IgD-negative memory B cell (primary cell): Measurements from ENCODE around the gene GDF2. TPM values are rescaled to one million over a fixed set of nuclear protein-coding genes. Genes with fewer than 3 reads are reported as not detected.

Source experiments
- H3K27ac Mint-ChIP-seq, 3 donors: one replicate each; pipeline ENCODE4 v1.8.0; 2020 to 2022; ENCODE audit warnings: mild to moderate bottlenecking in 3 of 3, mixed read lengths in 3 of 3, moderate library complexity in 1 of 3
- H3K27me3 Mint-ChIP-seq: one replicate; pipeline ENCODE4 v1.8.0; 2021; ENCODE audit warnings: mixed read lengths
- H3K36me3 Mint-ChIP-seq: one replicate; pipeline ENCODE4 v1.8.0; 2020; ENCODE audit warnings: mild to moderate bottlenecking, mixed read lengths
- H3K4me1 Mint-ChIP-seq, 3 donors: one replicate each; pipeline ENCODE4 v1.8.0; 2020 to 2022; ENCODE audit warnings: mixed read lengths in 3 of 3, mild to moderate bottlenecking in 1 of 3
- H3K4me3 Mint-ChIP-seq, 4 donors: one replicate each; pipeline ENCODE4 v1.8.0; 2020 to 2022; ENCODE audit warnings: mild to moderate bottlenecking in 4 of 4, mixed read lengths in 4 of 4, moderate library complexity in 3 of 4
- H3K9me3 Mint-ChIP-seq, 3 donors: one replicate each; pipeline ENCODE4 v1.8.0; 2020 to 2021; ENCODE audit warnings: mixed read lengths in 3 of 3, mild to moderate bottlenecking in 1 of 3
- polyA plus RNA-seq: library from polyadenylated mRNA; unstranded; fragments of 300-500 nt; fragmentation: Illumina TruSeq; gene quantifications from one replicate; pipeline ENCODE4 v1.2.3, GENCODE V29; 2021

GDF2 gene
- polyA plus RNA-seq, 1 donor from 2014 or later: not detected

DNA sequence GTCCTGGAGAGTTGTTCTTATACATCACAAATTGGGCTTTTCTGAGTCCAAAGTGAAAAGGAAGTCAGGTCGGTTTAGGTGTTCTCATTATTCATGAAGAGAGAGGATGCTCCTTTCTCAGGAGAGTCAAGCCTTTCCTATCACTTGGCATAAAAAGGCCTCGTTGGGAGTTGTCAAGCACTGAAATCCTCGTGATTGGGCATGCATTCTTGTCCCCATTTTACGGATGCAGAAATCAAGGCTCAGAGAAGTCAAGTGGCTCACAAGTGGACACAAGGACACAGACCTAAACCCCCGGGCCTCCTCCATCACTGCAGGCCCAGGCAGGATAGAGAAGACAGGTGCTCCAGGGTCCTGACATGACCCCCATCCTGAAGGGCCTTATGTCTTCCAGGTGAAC, 34.5 kb downstream of the GDF2 start:
- no peaks in the 10 kb centered on the region for H3K9me3 Mint-ChIP-seq
- H3K27me3 Mint-ChIP-seq: peaks cover 5% of the 10 kb centered on the region
- no peak overlapping the region for H3K4me3 Mint-ChIP-seq
- H3K36me3 Mint-ChIP-seq: no peaks in the 10 kb centered on the region
- H3K27ac Mint-ChIP-seq: no peak overlapping the region
- H3K4me1 Mint-ChIP-seq: no peaks in the 10 kb centered on the region

GRCh38 chr10:47357131-47357582, 34.9 kb downstream of the GDF2 start:
- no peak overlapping the region for H3K4me3 Mint-ChIP-seq
- no peaks in the 10 kb centered on the region for H3K9me3 Mint-ChIP-seq
- peaks cover 5% of the 10 kb centered on the region for H3K27me3 Mint-ChIP-seq
- no peaks in the 10 kb centered on the region for H3K36me3 Mint-ChIP-seq
- no peak overlapping the region for H3K27ac Mint-ChIP-seq
- no peaks in the 10 kb centered on the region for H3K4me1 Mint-ChIP-seq

GRCh38 chr10:47357911-47358310, 35.7 kb downstream of the GDF2 start:
- Mint-ChIP-seq H3K27ac (peak overlapping the region in 1 of 3 donors; percentile 46), H3K4me1 (no peaks in the 10 kb centered on the region), H3K27me3 (peaks cover 5% of the 10 kb centered on the region), H3K4me3 (no peak overlapping the region), H3K36me3 (no peaks in the 10 kb centered on the region), H3K9me3 (no peaks in the 10 kb centered on the region)

- peak overlapping the region in 1 of 3 donors; percentile 46 for H3K27ac Mint-ChIP-seq
- no peaks in the 10 kb centered on the region for H3K36me3 Mint-ChIP-seq
- peaks cover 5% of the 10 kb centered on the region for H3K27me3 Mint-ChIP-seq
- H3K9me3 Mint-ChIP-seq: no peaks in the 10 kb centered on the region
- H3K4me1 Mint-ChIP-seq: no peaks in the 10 kb centered on the region
- no peak overlapping the region for H3K4me3 Mint-ChIP-seq
Observed at GRCh38 chr10:47358457-47358856, 36.2 kb downstream of the GDF2 start.

DNA sequence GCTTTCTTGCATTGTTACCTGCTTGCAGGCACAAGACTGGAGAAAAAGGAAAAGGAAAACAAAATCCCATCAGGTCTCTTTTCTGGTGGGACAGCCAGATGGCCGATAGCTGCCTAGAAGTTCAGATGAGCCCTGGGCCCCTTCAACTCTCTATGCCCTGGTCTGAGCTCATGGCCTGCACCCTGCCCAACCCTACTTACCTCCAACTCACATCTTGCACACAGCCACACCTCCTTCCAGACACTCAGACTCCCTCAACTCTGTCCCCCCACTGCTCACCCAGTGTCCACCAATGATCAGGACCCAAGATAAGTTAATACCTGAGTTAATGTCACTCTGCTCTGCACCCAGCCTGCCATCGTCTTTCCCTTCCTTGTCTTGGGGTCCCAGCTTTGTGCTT, 36.8 kb downstream of the GDF2 start:
- Mint-ChIP-seq H3K9me3 (no peaks in the 10 kb centered on the region), H3K27ac (no peak overlapping the region), H3K27me3 (peaks cover 5% of the 10 kb centered on the region), H3K4me3 (no peak overlapping the region), H3K36me3 (no peaks in the 10 kb centered on the region), H3K4me1 (no peaks in the 10 kb centered on the region)

- Mint-ChIP-seq H3K4me3 (no peak overlapping the region), H3K4me1 (no peaks in the 10 kb centered on the region), H3K27ac (no peak overlapping the region), H3K9me3 (no peaks in the 10 kb centered on the region), H3K27me3 (peaks cover 7% of the 10 kb centered on the region), H3K36me3 (no peaks in the 10 kb centered on the region)
Observed at GRCh38 chr10:47359626-47360418, 37.6 kb downstream of the GDF2 start.

- Mint-ChIP-seq H3K9me3 (no peaks in the 10 kb centered on the region), H3K27ac (no peak overlapping the region), H3K36me3 (no peaks in the 10 kb centered on the region), H3K4me1 (no peaks in the 10 kb centered on the region), H3K27me3 (peaks cover 7% of the 10 kb centered on the region), H3K4me3 (no peak overlapping the region)
Observed at GRCh38 chr10:47360419-47361040, 38.3 kb downstream of the GDF2 start.

DNA sequence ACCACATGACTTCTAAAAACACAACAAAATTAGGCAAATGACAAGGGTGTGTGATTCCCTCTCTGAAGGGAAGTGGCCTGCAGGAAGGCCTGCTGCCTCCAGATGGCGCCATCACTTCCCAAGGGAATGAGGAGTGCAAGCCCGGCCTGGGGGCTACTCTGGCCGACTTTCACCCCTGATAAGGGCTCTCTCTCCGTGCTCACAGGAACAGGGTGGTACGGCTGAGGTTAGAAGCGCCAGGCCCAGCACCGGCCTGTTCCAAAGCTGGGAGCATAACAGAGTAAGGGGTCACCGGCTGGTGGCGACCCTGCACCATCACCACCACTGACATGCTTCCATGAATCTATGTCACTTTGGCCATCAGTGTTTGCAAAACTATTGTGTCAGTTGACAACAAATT, 39.0 kb downstream of the GDF2 start:
- Mint-ChIP-seq H3K4me1 (peaks cover 0 to 2% (median 0%) of the 10 kb centered on the region in 3 donors), H3K4me3 (no peak overlapping the region), H3K27ac (no peak overlapping the region), H3K9me3 (no peaks in the 10 kb centered on the region), H3K27me3 (peaks cover 10% of the 10 kb centered on the region), H3K36me3 (no peaks in the 10 kb centered on the region)

DNA sequence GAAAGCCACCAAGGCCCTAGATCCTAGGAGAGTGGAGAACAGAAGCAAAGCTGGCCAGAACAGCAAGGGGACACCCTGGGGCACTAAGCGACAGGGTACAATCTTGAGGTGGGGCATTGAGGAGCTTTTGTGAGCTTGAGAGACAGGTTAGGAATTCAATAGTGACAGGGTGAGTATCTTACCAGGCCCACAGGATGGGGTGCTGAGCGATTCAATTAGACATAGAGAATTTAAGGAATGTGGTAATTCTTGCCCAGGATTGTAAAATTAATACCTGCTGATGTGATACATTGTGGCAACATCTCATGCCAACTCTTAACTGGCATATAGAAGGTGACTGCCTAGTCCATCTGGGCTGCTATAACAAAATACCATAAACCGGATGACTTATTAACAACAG, 39.9 kb downstream of the GDF2 start:
- peak overlapping the region in 1 of 3 donors; percentile 62 for H3K27ac Mint-ChIP-seq

GRCh38 chr10:47363781-47364180, 41.5 kb downstream of the GDF2 start:
- no peak overlapping the region for H3K4me3 Mint-ChIP-seq
- H3K27me3 Mint-ChIP-seq: peaks cover 12% of the 10 kb centered on the region
- H3K9me3 Mint-ChIP-seq: no peaks in the 10 kb centered on the region
- H3K27ac Mint-ChIP-seq: no peak overlapping the region
- H3K36me3 Mint-ChIP-seq: no peaks in the 10 kb centered on the region
- H3K4me1 Mint-ChIP-seq: peaks cover 0 to 2% (median 0%) of the 10 kb centered on the region in 3 donors

More for the DNA sequence above, 39.9 kb downstream of the GDF2 start:
- H3K27me3 Mint-ChIP-seq: peaks cover 12% of the 10 kb centered on the region
- H3K9me3 Mint-ChIP-seq: no peaks in the 10 kb centered on the region
- H3K4me3 Mint-ChIP-seq: no peak overlapping the region
- H3K36me3 Mint-ChIP-seq: no peaks in the 10 kb centered on the region
- peaks cover 0 to 2% (median 0%) of the 10 kb centered on the region in 3 donors for H3K4me1 Mint-ChIP-seq

- Mint-ChIP-seq H3K4me1 (peaks cover 0 to 2% (median 0%) of the 10 kb centered on the region in 3 donors), H3K36me3 (no peaks in the 10 kb centered on the region), H3K4me3 (no peak overlapping the region), H3K27ac (no peak overlapping the region), H3K27me3 (peaks cover 11% of the 10 kb centered on the region), H3K9me3 (no peaks in the 10 kb centered on the region)
Observed at GRCh38 chr10:47364366-47364765, 42.1 kb downstream of the GDF2 start.

- peaks cover 11% of the 10 kb centered on the region for H3K27me3 Mint-ChIP-seq
- no peak overlapping the region for H3K27ac Mint-ChIP-seq
- no peaks in the 10 kb centered on the region for H3K9me3 Mint-ChIP-seq
- H3K4me3 Mint-ChIP-seq: no peak overlapping the region
- H3K4me1 Mint-ChIP-seq: peaks cover 0 to 2% (median 1%) of the 10 kb centered on the region in 3 donors
- H3K36me3 Mint-ChIP-seq: no peaks in the 10 kb centered on the region
Observed at GRCh38 chr10:47364911-47365310, 42.7 kb downstream of the GDF2 start.

DNA sequence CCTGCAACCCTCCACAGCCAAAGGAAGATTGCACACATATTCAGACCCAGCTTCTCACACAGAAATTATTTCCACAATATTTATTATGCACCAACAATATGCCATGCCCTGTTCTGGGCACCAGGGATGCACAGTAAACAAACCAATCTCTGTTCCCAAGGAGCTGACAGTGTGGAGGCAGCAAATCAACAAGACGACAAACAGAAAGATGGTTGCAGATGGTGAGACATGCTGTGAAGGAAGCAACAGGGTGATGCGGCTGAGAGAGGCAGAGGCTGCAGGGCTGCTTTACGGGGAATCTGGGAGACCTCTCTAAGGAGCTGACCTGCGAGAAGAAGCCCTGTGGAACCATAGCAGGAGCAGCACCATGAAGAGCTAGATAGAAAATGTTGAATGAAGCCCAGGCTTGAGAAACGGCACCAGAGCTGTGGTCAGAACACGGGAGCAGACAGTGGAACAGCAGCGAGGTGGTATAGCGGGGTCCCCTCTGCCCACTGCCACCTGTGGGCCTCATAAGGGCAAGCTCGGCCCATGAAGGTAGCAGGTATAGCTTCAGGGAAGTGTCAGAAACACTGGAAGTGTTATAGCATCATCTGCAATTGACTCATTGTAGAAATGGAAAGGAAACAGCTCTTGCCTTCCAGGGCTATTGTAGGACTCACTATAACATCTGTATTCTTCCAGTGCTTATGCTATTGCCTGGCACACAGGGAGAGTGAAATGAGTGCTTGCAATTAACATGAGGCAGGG, 43.4 kb downstream of the GDF2 start:
- Mint-ChIP-seq H3K27ac (no peak overlapping the region), H3K4me3 (no peak overlapping the region), H3K9me3 (no peaks in the 10 kb centered on the region), H3K4me1 (peaks cover 0 to 2% (median 1%) of the 10 kb centered on the region in 3 donors), H3K36me3 (no peaks in the 10 kb centered on the region), H3K27me3 (peaks cover 9% of the 10 kb centered on the region)

GRCh38 chr10:47366181-47366631, 44.0 kb downstream of the GDF2 start:
- H3K27me3 Mint-ChIP-seq: peaks cover 8% of the 10 kb centered on the region
- H3K36me3 Mint-ChIP-seq: no peaks in the 10 kb centered on the region
- H3K4me1 Mint-ChIP-seq: peaks cover 0 to 2% (median 1%) of the 10 kb centered on the region in 3 donors
- no peak overlapping the region for H3K4me3 Mint-ChIP-seq
- H3K27ac Mint-ChIP-seq: no peak overlapping the region
- H3K9me3 Mint-ChIP-seq: no peaks in the 10 kb centered on the region
